Endothelial cell (in vitro differentiated cells): Measurements from ENCODE around the gene FSTL3. TPM values are rescaled to one million over a fixed set of nuclear protein-coding genes. Genes with fewer than 3 reads are reported as not detected.

Experiments used
- DNase-seq: peaks from one replicate; pipeline ENCODE4 v3.0.0; 2021; ENCODE audit warnings: low spot score
- H3K27ac Mint-ChIP-seq: one replicate; pipeline ENCODE4 v1.8.0; 2021; ENCODE audit warnings: mixed read lengths, inconsistent platforms; ENCODE audit not compliant: unreplicated experiment
- H3K27me3 Mint-ChIP-seq: one replicate; pipeline ENCODE4 v1.8.0; 2021; ENCODE audit warnings: mild to moderate bottlenecking, moderate library complexity, mixed read lengths, inconsistent platforms; ENCODE audit not compliant: unreplicated experiment
- H3K36me3 Mint-ChIP-seq: one replicate; pipeline ENCODE4 v1.8.0; 2021; ENCODE audit warnings: mild to moderate bottlenecking, low read depth, mixed read lengths, inconsistent platforms; ENCODE audit not compliant: unreplicated experiment
- H3K4me1 Mint-ChIP-seq: one replicate; pipeline ENCODE4 v1.8.0; 2021; ENCODE audit warnings: mild to moderate bottlenecking, mixed read lengths, inconsistent platforms; ENCODE audit not compliant: unreplicated experiment
- H3K4me3 Mint-ChIP-seq: one replicate; pipeline ENCODE4 v1.8.0; 2021; ENCODE audit warnings: mild to moderate bottlenecking, mixed read lengths, inconsistent platforms; ENCODE audit not compliant: unreplicated experiment
- H3K9me3 Mint-ChIP-seq: one replicate; pipeline ENCODE4 v1.8.0; 2021; ENCODE audit warnings: mixed read lengths, inconsistent platforms; ENCODE audit not compliant: unreplicated experiment
- CTCF ChIP-seq: fragments of 200-600 bp; sonication (generic); IDR thresholded peaks from one replicate; pipeline ENCODE4 v1.5.0; 2021; ENCODE audit warnings: antibody characterized with exemption; ENCODE audit not compliant: unreplicated experiment
- total RNA-seq: library from RNA; stranded (reverse); fragmentation: NEBNext Ultra II Directional; extraction: Animal tissue kit (Norgen Biotek cat#: 25700); gene quantifications from one replicate; pipeline ENCODE4 v1.2.1, GENCODE V29; 2021; ENCODE audit not compliant: unreplicated experiment

Gene FSTL3
- total RNA-seq, 1 donor from 2014 or later: 6.5 TPM

GRCh38 chr19:718251-718951 lies 42.2 kb downstream of the FSTL3 start:
- no peak for DNase-seq
- H3K4me3 Mint-ChIP-seq: no peak overlapping the region
- H3K36me3 Mint-ChIP-seq: peaks cover 9% of the 10 kb centered on the region
- H3K4me1 Mint-ChIP-seq: no peaks in the 10 kb centered on the region
- H3K27ac Mint-ChIP-seq: no peak overlapping the region
- H3K9me3 Mint-ChIP-seq: peaks cover 4% of the 10 kb centered on the region
- TF ChIP-seq CTCF: no peak
- peaks cover 9% of the 10 kb centered on the region for H3K27me3 Mint-ChIP-seq

- H3K27ac Mint-ChIP-seq: no peak overlapping the region
- DNase-seq: no peak
- H3K36me3 Mint-ChIP-seq: peaks cover 9% of the 10 kb centered on the region
- H3K4me1 Mint-ChIP-seq: no peaks in the 10 kb centered on the region
- no peak for TF ChIP-seq CTCF
- peaks cover 4% of the 10 kb centered on the region for H3K9me3 Mint-ChIP-seq
- H3K27me3 Mint-ChIP-seq: peaks cover 9% of the 10 kb centered on the region
- H3K4me3 Mint-ChIP-seq: no peak overlapping the region
These were observed 42.9 kb downstream of the FSTL3 start for GRCh38 chr19:718991-719512.

- Mint-ChIP-seq H3K27ac (no peak overlapping the region), H3K27me3 (peaks cover 9% of the 10 kb centered on the region), H3K4me3 (no peak overlapping the region), H3K36me3 (peaks cover 9% of the 10 kb centered on the region), H3K4me1 (no peaks in the 10 kb centered on the region), H3K9me3 (peaks cover 4% of the 10 kb centered on the region)
- TF ChIP-seq CTCF: no peak
- no peak for DNase-seq
These were observed 43.6 kb downstream of the FSTL3 start for GRCh38 chr19:719636-720344.

GRCh38 chr19:720345-721160 lies 44.4 kb downstream of the FSTL3 start:
- no peak overlapping the region for H3K27ac Mint-ChIP-seq
- no peaks in the 10 kb centered on the region for H3K9me3 Mint-ChIP-seq
- peaks cover 5% of the 10 kb centered on the region for H3K36me3 Mint-ChIP-seq
- no peak overlapping the region for H3K4me3 Mint-ChIP-seq
- H3K27me3 Mint-ChIP-seq: peaks cover 8% of the 10 kb centered on the region
- no peak for TF ChIP-seq CTCF
- no peak for DNase-seq
- no peaks in the 10 kb centered on the region for H3K4me1 Mint-ChIP-seq
